T-helper 17 cell (primary cell): ENCODE data around the gene ANKS1A. TPM values are rescaled to one million over a fixed set of nuclear protein-coding genes. Genes with fewer than 3 reads are reported as not detected.

Experiments used
- ATAC-seq: fragments of 150-1000 bp; cut with Tn5 transposase; 2 replicates; pipeline ENCODE4 v1.10.0; 2021; ENCODE audit warnings: mild to moderate bottlenecking, moderate library complexity
- DNase-seq, 3 donors: peaks; one replicate each; pipeline versions ENCODE4 v3.0.0 to v3.0.0-alpha.2; 2020 to 2021
- H3K9me3 ChIP-seq: one replicate; pipeline ENCODE4 v1.7.0; 2013; ENCODE audit warnings: low read length, mild to moderate bottlenecking; ENCODE audit not compliant: control insufficient read depth, poor library complexity, severe bottlenecking
- H3K27ac Mint-ChIP-seq: one replicate; pipeline ENCODE4 v1.8.0; 2022; ENCODE audit warnings: mild to moderate bottlenecking, moderate library complexity, mixed read lengths
- H3K27me3 Mint-ChIP-seq: one replicate; pipeline ENCODE4 v1.8.0; 2022; ENCODE audit warnings: mixed read lengths
- H3K36me3 Mint-ChIP-seq: one replicate; pipeline ENCODE4 v1.8.0; 2022; ENCODE audit warnings: low read depth, mixed read lengths
- H3K4me1 Mint-ChIP-seq: one replicate; pipeline ENCODE4 v1.8.0; 2022; ENCODE audit warnings: mild to moderate bottlenecking, mixed read lengths
- H3K4me3 Mint-ChIP-seq: one replicate; pipeline ENCODE4 v1.8.0; 2022; ENCODE audit warnings: mild to moderate bottlenecking, moderate library complexity, mixed read lengths
- total RNA-seq, 4 donors: library from RNA in 2 of 4; stranded (reverse) in 2 of 4; gene quantifications; one replicate each; pipeline ENCODE4 v1.2.3 and lab custom pipeline; 2022 to 2026

The ANKS1A gene
- total RNA-seq, 2 donors from 2014 or later, result 9.6 to 10.0 TPM

DNA sequence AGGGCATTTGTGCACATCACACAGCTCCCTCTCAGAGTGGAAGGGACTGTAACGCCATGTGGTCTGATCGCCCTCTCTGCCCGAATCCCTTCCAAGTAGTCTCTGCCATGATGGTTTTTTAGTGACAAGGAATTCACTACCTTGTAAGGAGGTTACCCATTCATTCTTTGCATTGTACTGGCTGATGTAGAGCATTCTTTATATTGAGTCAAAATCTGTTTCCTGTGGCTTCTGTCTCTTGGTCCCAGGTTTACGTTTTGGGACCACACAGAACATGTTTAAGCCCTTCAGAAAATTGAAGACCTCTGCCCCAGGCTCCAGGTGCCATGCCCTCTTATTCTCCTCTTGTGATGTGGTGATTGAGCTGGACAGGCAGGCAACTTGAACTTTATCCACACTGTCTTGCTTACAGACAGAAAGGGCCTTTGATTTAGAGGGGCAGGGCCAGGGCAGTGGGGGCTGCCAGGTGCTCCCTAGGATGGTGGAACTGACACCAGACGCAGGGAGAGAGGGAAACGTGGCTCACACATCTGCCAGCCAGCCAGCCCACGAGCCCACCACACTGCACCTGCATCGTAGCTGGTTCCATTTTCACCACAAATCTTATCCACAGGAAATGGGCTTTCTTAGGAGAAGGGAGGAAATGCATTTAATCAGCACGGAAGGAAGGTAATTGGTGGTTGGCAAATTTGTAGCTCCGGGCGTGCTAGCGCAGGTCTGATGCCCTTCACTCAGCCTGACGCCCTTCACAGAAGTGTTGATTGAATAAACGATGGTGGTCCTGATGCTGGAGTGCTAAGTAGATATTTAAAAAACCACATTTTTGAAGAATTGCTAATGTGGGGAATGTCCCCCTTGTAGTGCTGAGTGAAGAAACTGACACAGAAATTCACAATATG, 173.9 kb downstream of the ANKS1A start:
- Mint-ChIP-seq H3K4me1 (peaks cover 3% of the 10 kb centered on the region), H3K36me3 (peaks cover 2% of the 10 kb centered on the region), H3K27me3 (no peaks in the 10 kb centered on the region), H3K4me3 (no peak overlapping the region), H3K27ac (no peak overlapping the region)
- DNase-seq, result no peak
- no peak for ATAC-seq
- H3K9me3 ChIP-seq, result no peaks in the 10 kb centered on the region

DNA sequence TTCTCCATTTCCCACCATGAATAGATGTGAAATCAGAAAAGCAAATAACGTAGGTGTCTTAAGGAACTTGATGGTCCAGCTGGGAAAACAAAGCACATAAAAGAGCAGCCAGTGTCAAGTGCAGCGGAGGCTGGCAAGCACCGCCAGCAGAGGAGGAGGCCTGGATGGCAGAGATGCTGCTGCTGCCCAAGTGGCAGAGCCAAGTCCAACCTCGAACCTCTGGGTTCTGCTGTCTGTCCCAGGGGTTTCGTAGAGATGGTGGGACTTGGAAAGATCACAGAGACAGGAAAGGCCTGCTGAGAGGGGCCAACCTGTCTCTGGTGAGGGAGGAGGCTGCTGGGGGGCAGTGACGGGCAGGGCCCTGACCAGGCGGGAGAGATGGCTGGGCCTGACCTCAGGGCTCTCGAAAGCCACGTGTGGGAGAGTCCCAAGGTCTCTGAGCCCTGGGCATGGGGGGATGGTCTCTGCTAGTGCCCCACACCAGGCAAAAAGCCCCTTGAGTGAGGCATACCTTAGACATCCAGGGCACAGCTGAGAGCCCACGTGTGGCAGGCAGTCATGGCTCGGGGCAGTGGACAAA, 174.7 kb downstream of the ANKS1A start:
- Mint-ChIP-seq H3K27ac (no peak overlapping the region), H3K4me3 (no peak overlapping the region), H3K36me3 (no peaks in the 10 kb centered on the region), H3K27me3 (no peaks in the 10 kb centered on the region), H3K4me1 (no peaks in the 10 kb centered on the region)
- ATAC-seq (no peak), DNase-seq (no peak)
- no peaks in the 10 kb centered on the region for H3K9me3 ChIP-seq

DNA sequence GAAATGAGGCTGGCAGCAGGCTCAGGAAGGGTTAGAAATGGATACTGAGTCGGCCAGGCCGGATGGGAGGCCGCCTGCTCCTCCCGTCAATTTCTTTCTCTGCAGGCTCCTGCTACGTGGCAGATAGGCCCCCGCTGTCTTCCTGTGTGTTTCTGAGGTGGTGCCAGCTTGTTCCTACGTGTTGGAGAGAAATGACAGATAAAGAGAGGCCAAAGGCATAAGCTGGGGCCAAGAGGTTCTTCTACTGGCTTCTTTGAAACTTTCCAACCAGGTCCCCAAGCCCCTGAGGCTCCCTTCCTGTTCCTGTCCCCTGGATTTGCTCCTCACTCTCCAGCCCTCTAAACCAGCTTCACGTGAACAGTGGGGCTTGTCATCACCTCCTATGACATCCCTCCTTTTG, 175.2 kb downstream of the ANKS1A start:
- ATAC-seq (no peak), DNase-seq (no peak)
- Mint-ChIP-seq H3K4me1 (no peaks in the 10 kb centered on the region), H3K27me3 (no peaks in the 10 kb centered on the region), H3K27ac (no peak overlapping the region), H3K36me3 (no peaks in the 10 kb centered on the region), H3K4me3 (no peak overlapping the region)
- no peaks in the 10 kb centered on the region for H3K9me3 ChIP-seq

DNA sequence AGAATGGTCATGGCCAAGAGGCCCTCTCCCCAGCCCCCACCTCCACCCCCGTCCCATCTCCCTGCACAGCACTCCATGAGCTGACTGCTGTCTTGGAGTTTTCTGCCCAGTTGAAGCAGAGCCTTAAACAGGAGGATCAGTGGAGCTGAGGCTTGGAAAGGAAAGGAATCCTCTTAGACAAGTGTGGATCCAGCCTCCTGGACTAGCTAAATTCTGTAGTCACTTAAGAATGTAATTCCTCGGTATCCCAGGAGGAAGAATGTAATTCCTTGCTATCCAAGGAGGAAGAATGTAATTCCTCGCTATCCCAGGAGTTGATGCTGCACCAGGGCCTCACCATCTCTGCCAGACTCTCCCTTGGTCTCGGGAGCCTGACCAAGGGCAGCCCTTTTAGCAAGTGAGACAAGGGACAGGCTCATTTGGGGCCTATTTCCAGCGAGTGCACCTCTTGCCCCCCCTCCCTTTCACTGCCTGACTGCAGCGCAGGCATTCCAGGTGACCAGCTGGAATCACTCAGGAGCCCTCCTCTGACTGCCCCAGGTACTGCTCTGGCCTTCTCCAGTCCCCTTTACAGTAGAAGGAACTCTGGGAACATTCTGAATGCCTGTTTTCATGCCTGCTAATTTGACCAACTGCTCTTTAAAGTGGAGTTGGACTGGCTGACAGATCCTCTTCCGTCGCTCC, 175.8 kb downstream of the ANKS1A start:
- DNase-seq (no peak), ATAC-seq (no peak)
- no peaks in the 10 kb centered on the region for H3K36me3 Mint-ChIP-seq
- no peaks in the 10 kb centered on the region for H3K9me3 ChIP-seq
- H3K27me3 Mint-ChIP-seq, result no peaks in the 10 kb centered on the region
- no peak overlapping the region for H3K4me3 Mint-ChIP-seq
- H3K4me1 Mint-ChIP-seq, result no peaks in the 10 kb centered on the region
- H3K27ac Mint-ChIP-seq, result peak overlapping the region; percentile 34

DNA sequence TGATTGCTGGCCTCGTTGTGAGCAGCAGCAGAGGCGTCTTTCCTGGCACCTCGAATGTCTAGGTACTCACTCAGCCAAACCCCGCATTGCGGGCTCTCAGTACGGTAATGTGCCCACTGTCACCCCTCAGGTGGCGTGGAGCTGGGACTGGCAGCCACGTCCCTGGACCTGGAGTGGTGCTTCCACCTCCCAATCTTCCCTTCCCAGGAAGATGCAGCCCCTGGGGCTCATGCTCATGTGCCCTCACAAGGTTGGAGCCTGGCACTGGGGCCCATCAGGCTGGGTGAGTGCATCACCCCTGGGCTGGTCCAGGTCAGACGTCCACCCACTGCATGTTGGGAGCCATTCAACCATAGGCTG, 176.4 kb downstream of the ANKS1A start:
- ATAC-seq (no peak), DNase-seq (no peak)
- H3K27ac Mint-ChIP-seq, result peak overlapping the region; percentile 34
- H3K4me3 Mint-ChIP-seq, result no peak overlapping the region
- no peaks in the 10 kb centered on the region for H3K27me3 Mint-ChIP-seq
- no peaks in the 10 kb centered on the region for H3K36me3 Mint-ChIP-seq
- H3K4me1 Mint-ChIP-seq, result no peaks in the 10 kb centered on the region
- H3K9me3 ChIP-seq, result no peaks in the 10 kb centered on the region

DNA sequence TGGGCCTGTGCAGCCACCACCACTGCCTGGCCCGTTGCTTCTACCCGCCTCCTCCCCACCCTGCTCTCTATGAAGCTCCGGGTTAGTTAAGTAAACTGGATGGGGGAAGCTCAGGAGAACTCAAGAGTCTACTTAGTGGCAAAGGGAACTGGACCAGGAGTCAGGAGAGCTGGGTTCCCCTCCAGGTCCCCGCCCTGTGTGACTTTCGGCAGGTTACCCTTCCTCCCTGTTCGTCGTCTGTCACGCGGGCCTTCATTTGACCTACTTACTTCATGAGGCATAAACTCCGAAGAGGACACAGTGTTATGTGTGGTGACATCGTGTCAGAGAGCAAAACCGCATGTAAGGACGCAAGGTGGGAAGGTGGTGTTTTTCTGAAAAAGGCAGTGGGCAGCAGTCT, 176.8 kb downstream of the ANKS1A start:
- no peak overlapping the region for H3K27ac Mint-ChIP-seq
- no peaks in the 10 kb centered on the region for H3K9me3 ChIP-seq
- H3K4me3 Mint-ChIP-seq, result no peak overlapping the region
- peaks cover 2% of the 10 kb centered on the region for H3K36me3 Mint-ChIP-seq
- no peak for ATAC-seq
- H3K4me1 Mint-ChIP-seq, result peaks cover 2% of the 10 kb centered on the region
- H3K27me3 Mint-ChIP-seq, result no peaks in the 10 kb centered on the region
- no peak for DNase-seq

DNA sequence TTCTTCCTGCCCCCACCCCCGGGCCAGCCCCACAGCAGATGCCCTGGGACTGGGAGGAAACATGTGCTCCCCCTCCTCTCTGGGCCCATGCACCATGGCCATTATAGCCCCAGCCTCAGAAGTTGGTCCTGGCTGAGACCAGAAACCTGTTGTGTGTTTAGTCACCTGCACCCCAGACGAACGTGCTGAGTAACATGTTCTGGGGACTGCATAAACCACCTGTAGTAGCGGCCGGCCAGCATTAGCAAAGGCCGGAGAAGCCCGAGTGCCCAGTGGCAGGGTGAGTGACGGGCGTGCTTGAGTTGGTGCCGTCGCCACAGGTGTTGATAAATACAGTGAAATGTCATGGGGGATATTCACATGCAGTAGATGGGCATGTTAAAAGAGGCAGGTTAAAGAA, 178.2 kb downstream of the ANKS1A start:
- Mint-ChIP-seq H3K4me3 (no peak overlapping the region), H3K27me3 (no peaks in the 10 kb centered on the region), H3K4me1 (peaks cover 2% of the 10 kb centered on the region), H3K36me3 (peaks cover 2% of the 10 kb centered on the region), H3K27ac (no peak overlapping the region)
- ATAC-seq (no peak), DNase-seq (no peak)
- H3K9me3 ChIP-seq, result no peaks in the 10 kb centered on the region

DNA sequence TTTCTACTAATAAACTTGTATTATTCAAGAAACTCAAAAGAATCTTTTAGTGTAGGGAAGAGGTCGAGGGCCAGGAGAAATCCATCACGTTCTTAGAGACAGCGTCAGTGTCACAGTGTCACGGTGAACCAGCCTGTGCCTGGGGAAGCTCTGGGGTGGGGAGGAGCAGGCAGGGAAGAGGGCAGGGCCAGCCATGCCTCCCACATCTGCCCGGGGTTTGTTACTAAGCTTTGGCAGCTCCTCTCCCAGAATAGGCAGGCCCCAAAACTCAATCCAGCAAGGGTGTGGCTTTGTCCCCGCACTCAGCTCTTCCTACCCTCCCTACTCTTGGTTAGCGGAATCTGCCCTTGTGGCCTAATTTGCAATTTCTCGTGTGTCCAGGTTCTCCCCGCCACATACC, 179.2 kb downstream of the ANKS1A start:
- Mint-ChIP-seq H3K4me1 (peaks cover 2% of the 10 kb centered on the region), H3K36me3 (peaks cover 2% of the 10 kb centered on the region), H3K4me3 (no peak overlapping the region), H3K27ac (no peak overlapping the region), H3K27me3 (no peaks in the 10 kb centered on the region)
- ATAC-seq (no peak), DNase-seq (no peak)
- no peaks in the 10 kb centered on the region for H3K9me3 ChIP-seq

DNA sequence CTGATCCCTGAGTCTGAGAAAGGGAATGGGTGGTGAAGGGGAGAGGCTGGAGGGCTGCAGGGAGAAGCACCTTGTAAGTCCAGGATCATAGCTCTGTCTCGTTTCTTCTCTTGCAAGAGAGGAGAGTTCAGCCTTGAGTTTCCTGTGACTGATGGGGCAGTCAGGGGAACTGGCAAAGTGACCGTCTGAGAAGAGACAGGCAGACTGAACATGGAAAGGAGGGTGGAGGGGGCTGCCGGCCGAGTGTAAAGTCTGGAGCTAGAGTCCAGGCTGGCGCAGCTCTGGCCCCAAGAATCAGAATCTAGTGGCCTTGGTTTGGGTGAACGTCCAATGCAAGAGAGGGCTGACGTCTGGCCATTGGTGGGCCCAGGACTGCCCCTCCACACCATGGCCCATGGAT, 179.6 kb downstream of the ANKS1A start:
- ATAC-seq (no peak), DNase-seq (no peak)
- Mint-ChIP-seq H3K27me3 (no peaks in the 10 kb centered on the region), H3K4me1 (peaks cover 2% of the 10 kb centered on the region), H3K4me3 (no peak overlapping the region), H3K27ac (no peak overlapping the region), H3K36me3 (peaks cover 2% of the 10 kb centered on the region)
- H3K9me3 ChIP-seq, result no peaks in the 10 kb centered on the region

DNA sequence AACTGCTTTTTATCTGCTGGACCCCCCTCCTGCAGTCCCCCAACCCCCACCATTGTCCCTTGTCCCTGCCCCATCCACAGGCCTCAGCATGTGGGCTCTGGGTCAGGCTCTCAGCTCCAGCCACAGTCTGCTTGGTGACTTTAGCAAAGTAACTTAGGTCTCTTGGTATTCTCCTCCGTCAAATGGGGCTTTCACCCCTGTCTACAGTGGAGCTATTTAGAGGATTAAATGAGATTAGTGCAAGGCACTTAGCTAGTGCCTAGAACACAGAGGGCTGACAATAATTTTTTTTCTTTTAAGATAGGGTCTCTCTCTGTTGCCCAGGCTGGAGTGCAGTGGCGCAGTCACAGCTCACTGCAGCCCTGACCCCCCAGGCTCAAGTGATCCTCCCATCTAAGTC, 180.2 kb downstream of the ANKS1A start:
- H3K4me1 Mint-ChIP-seq, result peaks cover 2% of the 10 kb centered on the region

DNA sequence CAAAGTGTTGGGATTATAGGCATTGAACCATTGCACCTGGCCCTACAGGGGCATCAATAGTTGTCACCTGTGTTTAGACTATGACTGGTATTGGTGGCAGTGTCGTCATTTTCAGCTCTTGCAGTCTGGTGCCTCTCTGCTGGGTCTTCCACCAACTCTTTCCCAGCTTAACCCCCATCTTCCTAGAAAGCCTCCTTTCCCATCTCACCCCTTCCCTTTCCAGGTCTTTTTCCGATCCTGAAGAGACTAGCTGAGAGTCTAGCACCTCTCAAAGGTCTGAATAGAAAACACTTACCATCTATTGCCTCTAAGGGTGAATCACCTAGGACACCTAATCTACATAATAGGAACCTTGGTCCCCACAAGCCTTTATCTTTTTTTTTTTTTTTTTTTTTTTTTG, 181.1 kb downstream of the ANKS1A start:
- no peak overlapping the region for H3K4me3 Mint-ChIP-seq
- DNase-seq (no peak), ATAC-seq (no peak)
- no peak overlapping the region for H3K27ac Mint-ChIP-seq
- peaks cover 2% of the 10 kb centered on the region for H3K36me3 Mint-ChIP-seq
- H3K4me1 Mint-ChIP-seq, result peaks cover 2% of the 10 kb centered on the region
- H3K27me3 Mint-ChIP-seq, result no peaks in the 10 kb centered on the region
- no peaks in the 10 kb centered on the region for H3K9me3 ChIP-seq

More for the DNA sequence above, 180.2 kb downstream of the ANKS1A start:
- no peak for DNase-seq
- Mint-ChIP-seq H3K27ac (no peak overlapping the region), H3K4me3 (no peak overlapping the region), H3K36me3 (peaks cover 2% of the 10 kb centered on the region), H3K27me3 (no peaks in the 10 kb centered on the region)
- no peak for ATAC-seq
- H3K9me3 ChIP-seq, result no peaks in the 10 kb centered on the region

DNA sequence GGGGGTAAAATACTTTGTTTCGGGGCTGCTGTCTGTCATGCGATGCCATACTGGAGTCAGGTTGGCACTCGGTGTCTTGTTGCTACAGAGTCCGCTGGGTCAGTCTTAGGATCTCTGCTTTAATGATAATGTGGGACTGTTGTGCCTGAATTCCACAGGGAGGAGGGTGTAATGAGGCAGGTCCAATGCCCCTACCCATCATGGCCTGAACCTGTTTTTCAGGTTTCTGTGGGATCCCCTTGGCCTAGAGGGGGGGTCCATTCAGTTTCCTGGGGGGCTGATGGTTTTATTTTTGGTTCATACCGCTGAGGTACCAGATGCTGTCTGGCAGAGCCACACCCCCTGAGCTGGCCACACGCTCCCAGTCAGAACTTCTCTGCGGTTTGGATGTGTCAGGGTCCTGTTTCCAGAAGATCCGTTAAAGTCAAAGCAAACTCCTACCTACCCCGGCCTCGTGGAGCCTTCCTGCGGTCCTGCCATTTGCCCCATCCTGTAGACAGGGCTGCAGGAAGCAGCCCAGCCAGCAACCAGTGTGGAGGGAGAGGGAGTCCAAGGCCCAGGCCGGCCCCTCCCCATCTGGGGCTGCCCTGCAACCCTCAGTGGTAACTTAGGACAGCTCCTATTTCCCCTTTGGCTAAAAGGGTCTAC, 182.4 kb downstream of the ANKS1A start:
- DNase-seq (no peak), ATAC-seq (no peak)
- H3K27me3 Mint-ChIP-seq, result no peaks in the 10 kb centered on the region
- H3K27ac Mint-ChIP-seq, result no peak overlapping the region
- H3K4me3 Mint-ChIP-seq, result no peak overlapping the region
- peaks cover 2% of the 10 kb centered on the region for H3K36me3 Mint-ChIP-seq
- no peaks in the 10 kb centered on the region for H3K9me3 ChIP-seq
- peaks cover 2% of the 10 kb centered on the region for H3K4me1 Mint-ChIP-seq

DNA sequence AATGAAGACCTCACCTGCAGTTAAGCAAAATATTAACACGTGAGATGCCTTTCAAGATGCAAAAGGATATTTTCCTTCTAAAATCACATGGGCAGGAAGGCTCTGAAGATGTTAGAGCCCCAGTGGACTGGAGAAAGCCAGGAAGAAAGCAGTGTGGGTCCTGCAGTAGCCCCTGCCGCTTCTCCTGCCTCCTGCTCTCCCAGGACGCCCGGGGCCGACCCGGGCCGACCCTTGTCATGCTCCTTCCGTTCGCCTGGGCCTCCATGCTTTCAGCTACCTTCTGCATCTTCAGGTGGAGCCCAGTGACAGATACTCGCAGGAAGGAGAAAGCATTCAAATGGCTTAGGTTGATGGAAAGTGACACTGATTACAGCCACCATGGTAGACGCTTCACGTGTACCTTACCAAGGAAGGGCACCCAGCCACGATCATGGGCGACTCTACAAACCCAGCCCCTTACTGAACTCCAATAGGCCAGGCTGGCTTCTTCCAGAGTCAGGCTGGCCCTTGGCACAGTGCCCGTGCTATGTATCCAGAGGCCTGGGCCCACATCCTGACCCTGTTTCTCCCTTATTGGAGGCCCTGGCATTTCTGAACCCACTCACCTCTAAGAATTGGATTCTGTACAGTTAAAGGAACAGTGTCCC, 183.1 kb downstream of the ANKS1A start:
- Mint-ChIP-seq H3K4me1 (peaks cover 2% of the 10 kb centered on the region), H3K36me3 (peaks cover 2% of the 10 kb centered on the region), H3K27me3 (no peaks in the 10 kb centered on the region), H3K27ac (no peak overlapping the region), H3K4me3 (peak overlapping the region; percentile 19)
- ATAC-seq (no peak), DNase-seq (no peak)
- H3K9me3 ChIP-seq, result no peaks in the 10 kb centered on the region
